Measurements from ENCODE around the gene GDI1.
A peak's percentile ranks its signal among the peaks of the same experiment; 100 is the strongest.

GDI1 gene

GRCh38 chrX:154403858-154404257 lies 33.1 kb upstream of the GDI1 start:
- no peak for ATAC-seq
- no peak for TF ChIP-seq GLIS3 (CRISPR knock-in tag; IDR thresholded peaks at IDR 0.05)
- TF ChIP-seq SNAI2 (CRISPR knock-in tag; IDR thresholded peaks at IDR 0.05) = no peak

GRCh38 chrX:154404625-154405192 lies 32.2 kb upstream of the GDI1 start:
- ATAC-seq = no peak
- TF ChIP-seq ZNF565 (CRISPR knock-in tag; conservative IDR thresholded peaks at IDR 0.05; ENCODE audit: low read depth) = no peak
- TF ChIP-seq, protein P1, sequence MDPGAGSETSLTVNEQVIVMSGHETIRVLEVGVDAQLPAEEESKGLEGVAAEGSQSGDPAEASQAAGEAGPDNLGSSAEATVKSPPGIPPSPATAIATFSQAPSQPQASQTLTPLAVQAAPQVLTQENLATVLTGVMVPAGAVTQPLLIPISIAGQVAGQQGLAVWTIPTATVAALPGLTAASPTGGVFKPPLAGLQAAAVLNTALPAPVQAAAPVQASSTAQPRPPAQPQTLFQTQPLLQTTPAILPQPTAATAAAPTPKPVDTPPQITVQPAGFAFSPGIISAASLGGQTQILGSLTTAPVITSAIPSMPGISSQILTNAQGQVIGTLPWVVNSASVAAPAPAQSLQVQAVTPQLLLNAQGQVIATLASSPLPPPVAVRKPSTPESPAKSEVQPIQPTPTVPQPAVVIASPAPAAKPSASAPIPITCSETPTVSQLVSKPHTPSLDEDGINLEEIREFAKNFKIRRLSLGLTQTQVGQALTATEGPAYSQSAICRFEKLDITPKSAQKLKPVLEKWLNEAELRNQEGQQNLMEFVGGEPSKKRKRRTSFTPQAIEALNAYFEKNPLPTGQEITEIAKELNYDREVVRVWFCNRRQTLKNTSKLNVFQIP (CRISPR knock-in tag; IDR thresholded peaks at IDR 0.05; ENCODE audit: borderline replicate concordance, low read depth) = no peak
- no peak for TF ChIP-seq ZFP3 (CRISPR knock-in tag; IDR thresholded peaks at IDR 0.05)
- TF ChIP-seq, protein P2, sequence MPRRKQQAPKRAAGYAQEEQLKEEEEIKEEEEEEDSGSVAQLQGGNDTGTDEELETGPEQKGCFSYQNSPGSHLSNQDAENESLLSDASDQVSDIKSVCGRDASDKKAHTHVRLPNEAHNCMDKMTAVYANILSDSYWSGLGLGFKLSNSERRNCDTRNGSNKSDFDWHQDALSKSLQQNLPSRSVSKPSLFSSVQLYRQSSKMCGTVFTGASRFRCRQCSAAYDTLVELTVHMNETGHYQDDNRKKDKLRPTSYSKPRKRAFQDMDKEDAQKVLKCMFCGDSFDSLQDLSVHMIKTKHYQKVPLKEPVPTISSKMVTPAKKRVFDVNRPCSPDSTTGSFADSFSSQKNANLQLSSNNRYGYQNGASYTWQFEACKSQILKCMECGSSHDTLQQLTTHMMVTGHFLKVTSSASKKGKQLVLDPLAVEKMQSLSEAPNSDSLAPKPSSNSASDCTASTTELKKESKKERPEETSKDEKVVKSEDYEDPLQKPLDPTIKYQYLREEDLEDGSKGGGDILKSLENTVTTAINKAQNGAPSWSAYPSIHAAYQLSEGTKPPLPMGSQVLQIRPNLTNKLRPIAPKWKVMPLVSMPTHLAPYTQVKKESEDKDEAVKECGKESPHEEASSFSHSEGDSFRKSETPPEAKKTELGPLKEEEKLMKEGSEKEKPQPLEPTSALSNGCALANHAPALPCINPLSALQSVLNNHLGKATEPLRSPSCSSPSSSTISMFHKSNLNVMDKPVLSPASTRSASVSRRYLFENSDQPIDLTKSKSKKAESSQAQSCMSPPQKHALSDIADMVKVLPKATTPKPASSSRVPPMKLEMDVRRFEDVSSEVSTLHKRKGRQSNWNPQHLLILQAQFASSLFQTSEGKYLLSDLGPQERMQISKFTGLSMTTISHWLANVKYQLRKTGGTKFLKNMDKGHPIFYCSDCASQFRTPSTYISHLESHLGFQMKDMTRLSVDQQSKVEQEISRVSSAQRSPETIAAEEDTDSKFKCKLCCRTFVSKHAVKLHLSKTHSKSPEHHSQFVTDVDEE (CRISPR knock-in tag; IDR thresholded peaks at IDR 0.05) = no peak
- no peak for TF ChIP-seq ISL1 (CRISPR knock-in tag; IDR thresholded peaks at IDR 0.05)
- no peak for TF ChIP-seq GLIS3 (CRISPR knock-in tag; IDR thresholded peaks at IDR 0.05)
- no peak for TF ChIP-seq BACH2 (CRISPR knock-in tag; IDR thresholded peaks at IDR 0.05; ENCODE audit: borderline replicate concordance)
- no peak for TF ChIP-seq OSR1 (CRISPR knock-in tag; IDR thresholded peaks at IDR 0.05)
- no peak for TF ChIP-seq SNAI2 (CRISPR knock-in tag; IDR thresholded peaks at IDR 0.05)
- no peak for TF ChIP-seq TCF4 (CRISPR knock-in tag; IDR thresholded peaks at IDR 0.05; ENCODE audit: borderline replicate concordance)
- no peak for TF ChIP-seq ZFP30 (CRISPR knock-in tag; IDR thresholded peaks at IDR 0.05)

DNA sequence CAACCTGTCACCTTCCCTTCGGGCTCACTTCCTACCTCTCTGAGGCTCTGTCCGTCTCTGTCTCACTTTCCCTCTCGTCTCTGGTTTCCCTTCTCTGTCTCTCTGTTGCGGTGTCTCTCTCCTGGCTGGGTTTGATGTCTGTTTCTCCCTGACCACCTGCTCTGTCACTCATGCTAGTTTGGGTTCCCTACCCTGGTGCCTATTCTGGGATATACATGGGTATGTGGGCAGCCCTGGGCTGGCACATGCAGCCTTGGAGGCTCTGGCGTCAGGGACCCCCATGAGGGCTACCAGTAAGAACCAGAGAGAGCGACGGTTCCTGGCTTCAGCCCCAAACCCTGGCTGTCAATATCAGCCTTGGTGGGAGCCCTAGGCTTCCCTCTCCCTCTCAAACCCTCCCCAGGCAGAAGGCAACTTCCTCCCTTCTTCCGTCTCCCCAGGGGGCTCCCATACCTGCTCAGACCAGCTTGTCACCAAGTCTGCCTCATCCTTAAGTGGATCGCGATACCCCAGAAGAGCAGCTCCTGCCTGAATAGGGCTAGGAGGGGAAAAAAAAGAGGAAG lies 28.2 kb upstream of the GDI1 start:
- no peak for TF ChIP-seq PPARA (CRISPR knock-in tag; IDR thresholded peaks at IDR 0.05; ENCODE audit: borderline replicate concordance)
- TF ChIP-seq ESRRG (CRISPR knock-in tag; IDR thresholded peaks at IDR 0.05) = no peak
- TF ChIP-seq, protein P2 (CRISPR knock-in tag; IDR thresholded peaks at IDR 0.05) = no peak
- TF ChIP-seq, protein P1 (CRISPR knock-in tag; IDR thresholded peaks at IDR 0.05; ENCODE audit: borderline replicate concordance, low read depth) = no peak
- TF ChIP-seq SNAI2 (CRISPR knock-in tag; IDR thresholded peaks at IDR 0.05) = no peak
- TF ChIP-seq ZNF8 (CRISPR knock-in tag; IDR thresholded peaks at IDR 0.05) = no peak
- no peak for TF ChIP-seq TCF4 (CRISPR knock-in tag; IDR thresholded peaks at IDR 0.05; ENCODE audit: borderline replicate concordance)
- peak; percentile 2; the same call in 2 of the 3 replicates for ATAC-seq

DNA sequence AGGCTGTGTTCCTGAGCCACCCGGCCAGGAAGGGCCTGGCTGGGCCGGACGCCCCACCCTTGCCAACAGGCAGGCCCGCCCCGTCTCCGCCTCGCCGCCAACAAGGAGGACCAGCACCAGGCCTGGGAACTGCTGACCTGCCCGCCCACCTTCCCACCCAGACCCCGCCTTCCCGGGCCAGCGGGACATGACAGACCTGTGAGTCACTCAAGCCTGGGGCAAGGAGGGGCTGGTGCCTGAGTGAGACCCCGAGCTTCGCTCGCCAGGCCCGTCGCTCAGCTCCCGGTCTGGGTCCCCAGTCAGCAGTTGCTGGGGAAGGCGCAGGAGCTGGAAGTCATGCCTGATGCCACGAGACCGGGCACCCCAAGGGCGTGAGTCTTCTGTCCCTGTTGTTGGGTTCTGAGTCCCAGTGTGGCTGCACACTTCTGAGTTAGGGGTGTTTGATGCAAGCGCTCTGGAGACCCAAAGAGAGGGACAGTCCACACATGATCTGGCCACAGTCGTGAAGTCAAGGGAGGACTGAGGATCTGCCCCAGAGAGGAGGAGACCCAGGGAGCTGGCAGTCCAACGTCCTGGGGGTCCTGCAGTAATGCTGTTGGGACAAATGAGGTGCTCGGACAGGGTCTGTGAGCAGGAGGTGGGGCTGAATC lies 27.6 kb upstream of the GDI1 start, which contains the start of gene DNASE1L1:
TSS of gene DNASE1L1 (minus strand) at position 33 of the 650 bp plus-strand sequence. CDS start 3,686 bp downstream, outside the sequence.
- ATAC-seq = peak; percentile 88
- no peak for TF ChIP-seq SNAI2 (CRISPR knock-in tag; IDR thresholded peaks at IDR 0.05)
- no peak for TF ChIP-seq CREB5 (CRISPR knock-in tag; IDR thresholded peaks at IDR 0.05; ENCODE audit: low read depth)
- no peak for TF ChIP-seq RARB (CRISPR knock-in tag; IDR thresholded peaks at IDR 0.05)
- TF ChIP-seq, protein P3, sequence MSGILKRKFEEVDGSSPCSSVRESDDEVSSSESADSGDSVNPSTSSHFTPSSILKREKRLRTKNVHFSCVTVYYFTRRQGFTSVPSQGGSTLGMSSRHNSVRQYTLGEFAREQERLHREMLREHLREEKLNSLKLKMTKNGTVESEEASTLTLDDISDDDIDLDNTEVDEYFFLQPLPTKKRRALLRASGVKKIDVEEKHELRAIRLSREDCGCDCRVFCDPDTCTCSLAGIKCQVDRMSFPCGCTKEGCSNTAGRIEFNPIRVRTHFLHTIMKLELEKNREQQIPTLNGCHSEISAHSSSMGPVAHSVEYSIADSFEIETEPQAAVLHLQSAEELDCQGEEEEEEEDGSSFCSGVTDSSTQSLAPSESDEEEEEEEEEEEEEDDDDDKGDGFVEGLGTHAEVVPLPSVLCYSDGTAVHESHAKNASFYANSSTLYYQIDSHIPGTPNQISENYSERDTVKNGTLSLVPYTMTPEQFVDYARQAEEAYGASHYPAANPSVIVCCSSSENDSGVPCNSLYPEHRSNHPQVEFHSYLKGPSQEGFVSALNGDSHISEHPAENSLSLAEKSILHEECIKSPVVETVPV (CRISPR knock-in tag; IDR thresholded peaks at IDR 0.05) = no peak
- TF ChIP-seq ZFP30 (CRISPR knock-in tag; IDR thresholded peaks at IDR 0.05) = no peak
- TF ChIP-seq ZNF565 (CRISPR knock-in tag; conservative IDR thresholded peaks at IDR 0.05; ENCODE audit: low read depth) = no peak
- TF ChIP-seq ESRRG (CRISPR knock-in tag; IDR thresholded peaks at IDR 0.05) = no peak
- TF ChIP-seq ZNF8 (CRISPR knock-in tag; IDR thresholded peaks at IDR 0.05) = no peak
- TF ChIP-seq ISL1 (CRISPR knock-in tag; IDR thresholded peaks at IDR 0.05) = no peak
- no peak for TF ChIP-seq ARNTL (CRISPR knock-in tag; IDR thresholded peaks at IDR 0.05; ENCODE audit: borderline replicate concordance, low read depth)
- no peak for TF ChIP-seq TCF4 (CRISPR knock-in tag; IDR thresholded peaks at IDR 0.05; ENCODE audit: borderline replicate concordance)
- TF ChIP-seq BACH2 (CRISPR knock-in tag; IDR thresholded peaks at IDR 0.05; ENCODE audit: borderline replicate concordance) = no peak
- TF ChIP-seq PATZ1 (CRISPR knock-in tag; IDR thresholded peaks at IDR 0.05; ENCODE audit: borderline replicate concordance) = no peak

Data from SK-N-SH treated with all-trans-retinoic acid at 6 μM for 48 hours (cell line).